GM18907 (cell line): ENCODE measurements around the gene ACTR10.

ENCODE experiments used
- ATAC-seq: cut with Tn5 transposase; IDR thresholded peaks from one replicate; pipeline ENCODE4 v1.9.1; 2021; ENCODE audit warnings: mild to moderate bottlenecking, moderate library complexity; ENCODE audit not compliant: unreplicated experiment

ACTR10 gene

GRCh38 chr14:58199726-58200479 is at the start of gene ACTR10:
ACTR10 (plus strand) TSS chr14:58200149; CDS start chr14:58200218, 69 bp downstream.
- ATAC-seq, result peak; percentile 94

GRCh38 chr14:58150243-58150805 is 49.6 kb upstream of the ACTR10 start:
- no peak for ATAC-seq

- ATAC-seq, result peak; percentile 51
Measured at GRCh38 chr14:58151133-58152013, 48.6 kb upstream of the ACTR10 start.

GRCh38 chr14:58152014-58152857 is 47.7 kb upstream of the ACTR10 start, which contains the start of gene ARMH4:
ARMH4 (minus strand) TSS chr14:58152213; CDS start chr14:58139358, 12,855 bp downstream.
- peak; percentile 95 for ATAC-seq

GRCh38 chr14:58160561-58160960 is 39.4 kb upstream of the ACTR10 start:
- ATAC-seq, result no peak

- peak; percentile 69 for ATAC-seq
Measured at GRCh38 chr14:58166005-58166983, 33.7 kb upstream of the ACTR10 start.

- ATAC-seq, result no peak
Measured at GRCh38 chr14:58167057-58167456, 32.9 kb upstream of the ACTR10 start.

GRCh38 chr14:58167891-58168290 is 32.1 kb upstream of the ACTR10 start:
- ATAC-seq, result no peak

- peak; percentile 91 for ATAC-seq
Measured at GRCh38 chr14:58171090-58171489, 28.9 kb upstream of the ACTR10 start.

GRCh38 chr14:58177125-58177524 is 22.8 kb upstream of the ACTR10 start:
- ATAC-seq, result no peak

GRCh38 chr14:58189176-58189575 is 10.8 kb upstream of the ACTR10 start:
- ATAC-seq, result no peak

GRCh38 chr14:58191763-58192601 is 8.0 kb upstream of the ACTR10 start:
- ATAC-seq, result no peak

- ATAC-seq, result no peak
Measured at GRCh38 chr14:58193542-58193941, 6.4 kb upstream of the ACTR10 start.

- ATAC-seq, result no peak
Measured at GRCh38 chr14:58196198-58196597, 3.8 kb upstream of the ACTR10 start.

GRCh38 chr14:58198086-58198485 is 1.9 kb upstream of the ACTR10 start:
- no peak for ATAC-seq

GRCh38 chr14:58200480-58200841 is 512 bp downstream of the ACTR10 start:
- peak; percentile 26 for ATAC-seq

GRCh38 chr14:58200846-58201245 is 897 bp downstream of the ACTR10 start:
- no peak for ATAC-seq

- no peak for ATAC-seq
Measured at GRCh38 chr14:58213176-58213575, 13.2 kb downstream of the ACTR10 start.
